Measurements from ENCODE around the gene MXRA8. TPM values are rescaled to one million over a fixed set of nuclear protein-coding genes. Genes with fewer than 3 reads are reported as not detected.

Gene MXRA8
- total and polyA plus RNA-seq, 2 donors (not counting 3 experiments of a cell fraction or from before 2014, with no cell fraction given): 0.82 to 1.9 TPM

DNA sequence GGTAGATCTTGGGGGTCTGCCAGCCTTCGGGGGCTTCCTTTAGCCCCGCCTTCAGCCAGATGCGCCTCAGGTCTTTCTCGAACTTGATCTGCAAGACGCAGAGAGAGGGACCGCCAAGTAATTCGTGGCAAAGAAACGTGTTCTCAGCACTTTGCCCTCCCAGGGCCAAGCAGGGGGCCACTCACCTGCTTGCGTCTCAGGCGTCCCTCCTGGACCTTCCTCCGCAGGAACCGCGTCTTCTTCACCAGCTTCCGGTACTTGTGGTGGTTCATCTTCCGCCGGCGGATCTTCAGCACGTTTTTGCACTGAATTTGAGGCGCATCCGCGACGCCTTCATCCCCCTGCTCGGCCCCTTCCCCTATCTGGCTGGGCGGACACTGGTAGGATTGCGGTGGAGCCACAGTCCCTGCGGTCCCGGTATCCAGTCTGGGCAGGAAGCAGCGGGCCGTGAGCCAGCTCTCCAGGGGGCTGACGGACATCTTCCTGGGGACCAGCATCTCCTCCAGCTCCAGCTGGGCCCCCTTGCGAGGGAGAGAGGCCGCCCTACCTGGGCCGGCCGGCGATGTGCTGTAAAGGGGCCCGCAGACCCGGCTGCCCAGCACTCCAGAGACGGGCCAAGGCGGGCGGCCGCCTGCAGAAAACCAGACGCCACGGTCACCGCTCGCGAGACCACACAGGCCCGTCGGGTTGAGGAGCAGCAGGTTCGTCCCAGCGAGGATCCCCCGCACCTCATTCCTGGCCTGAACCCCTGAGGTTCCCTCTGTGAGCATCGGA, 15.6 kb upstream of the MXRA8 start:
- Histone ChIP-seq H3K9ac (replicated peaks; ENCODE audit: extremely low read depth, insufficient read depth, low read length) (peak overlapping the region; percentile 95), H2AFZ (ENCODE audit: low read depth, low read length) (no peak overlapping the region), H3K27me3 (ENCODE audit: control insufficient read depth in 2 of 2, insufficient read depth in 2 of 2, low read length in 2 of 2) (no peaks in the 10 kb centered on the region), H3K27ac (ENCODE audit: insufficient read depth, low read depth, low read length) (peak overlapping the region; percentile 71), H3K36me3 (ENCODE audit: control insufficient read depth in 2 of 2, extremely low read depth in 1 of 2, insufficient read depth in 2 of 2, low read length in 2 of 2) (peaks cover 0 to 3% of the 10 kb centered on the region in 2 experiments), H3K9me3 (replicated peaks; ENCODE audit: control insufficient read depth, insufficient read depth, low read length) (no peaks in the 10 kb centered on the region), H3K9me1 (replicated peaks; ENCODE audit: control insufficient read depth, extremely low read depth, insufficient read depth, low read length) (no peaks in the 10 kb centered on the region), H3K4me3 (replicated peaks in 1 of 3; ENCODE audit: insufficient read depth in 1 of 3, low read depth in 1 of 3, low read length in 3 of 3) (peak overlapping the region; percentile 81 to 88 (median 84)), H4K20me1 (replicated peaks; ENCODE audit: control insufficient read depth, extremely low read depth, insufficient read depth, low read length) (no peaks in the 10 kb centered on the region), H3K79me2 (ENCODE audit: control insufficient read depth, insufficient read depth, low read length) (peaks cover 19% of the 10 kb centered on the region), H3K4me2 (ENCODE audit: insufficient read depth, low read length) (peak overlapping the region; percentile 84), H3K4me1 (ENCODE audit: control insufficient read depth, extremely low read depth, insufficient read depth, low read length) (peaks cover 13% of the 10 kb centered on the region)
- POLR2A ChIA-PET: no interaction called here
- FAIRE-seq (no peak), DNase-seq (ENCODE audit: low read depth, low spot score) (no peak)
- dilution Hi-C loops (cut with MboI; ENCODE audit: extremely low pct_ligation_motif_present, low sequenced_read_pairs) (no loop called here), intact Hi-C loops (cut with micrococcal nuclease) (loop anchor here (2.0 kb wide), 2 partner anchors 49 to 67 kb away; partner anchors contain the start of genes CPTP and INTS11)
- CTCF ChIA-PET: interaction anchor here (0.9 to 1.1 kb wide), 2 partner anchors 26 to 131 kb away, joined by 3 to 4 read pairs; no protein-coding TSS in a partner anchor
- TF ChIP-seq MYC (IDR thresholded peaks at IDR 0.05; ENCODE audit: low read depth, low read length): no peak
- no peak for TF ChIP-seq POLR2A (IDR thresholded peaks at IDR 0.05; ENCODE audit: low read depth, low read length)
- TF ChIP-seq, protein P1, sequence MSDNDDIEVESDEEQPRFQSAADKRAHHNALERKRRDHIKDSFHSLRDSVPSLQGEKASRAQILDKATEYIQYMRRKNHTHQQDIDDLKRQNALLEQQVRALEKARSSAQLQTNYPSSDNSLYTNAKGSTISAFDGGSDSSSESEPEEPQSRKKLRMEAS (IDR thresholded peaks at IDR 0.05; ENCODE audit: insufficient read depth, insufficient read length): no peak
- TF ChIP-seq POLR2AphosphoS5 (IDR thresholded peaks at IDR 0.05; ENCODE audit: insufficient read depth, low read depth, low read length): no peak
- TF ChIP-seq EZH2 (IDR thresholded peaks at IDR 0.05; ENCODE audit: borderline replicate concordance, low read depth, low read length, severe bottlenecking): no peak
- TF ChIP-seq JUN (IDR thresholded peaks at IDR 0.05; ENCODE audit: borderline replicate concordance, insufficient read depth, insufficient read length, low read depth): no peak
- TF ChIP-seq, protein P2, sequence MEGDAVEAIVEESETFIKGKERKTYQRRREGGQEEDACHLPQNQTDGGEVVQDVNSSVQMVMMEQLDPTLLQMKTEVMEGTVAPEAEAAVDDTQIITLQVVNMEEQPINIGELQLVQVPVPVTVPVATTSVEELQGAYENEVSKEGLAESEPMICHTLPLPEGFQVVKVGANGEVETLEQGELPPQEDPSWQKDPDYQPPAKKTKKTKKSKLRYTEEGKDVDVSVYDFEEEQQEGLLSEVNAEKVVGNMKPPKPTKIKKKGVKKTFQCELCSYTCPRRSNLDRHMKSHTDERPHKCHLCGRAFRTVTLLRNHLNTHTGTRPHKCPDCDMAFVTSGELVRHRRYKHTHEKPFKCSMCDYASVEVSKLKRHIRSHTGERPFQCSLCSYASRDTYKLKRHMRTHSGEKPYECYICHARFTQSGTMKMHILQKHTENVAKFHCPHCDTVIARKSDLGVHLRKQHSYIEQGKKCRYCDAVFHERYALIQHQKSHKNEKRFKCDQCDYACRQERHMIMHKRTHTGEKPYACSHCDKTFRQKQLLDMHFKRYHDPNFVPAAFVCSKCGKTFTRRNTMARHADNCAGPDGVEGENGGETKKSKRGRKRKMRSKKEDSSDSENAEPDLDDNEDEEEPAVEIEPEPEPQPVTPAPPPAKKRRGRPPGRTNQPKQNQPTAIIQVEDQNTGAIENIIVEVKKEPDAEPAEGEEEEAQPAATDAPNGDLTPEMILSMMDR (IDR thresholded peaks at IDR 0.05; ENCODE audit: extremely low read depth in 1 of 2, insufficient read depth in 1 of 2, low read depth in 1 of 2, low read length in 2 of 2): no peak
- no peak for TF ChIP-seq FOS (IDR thresholded peaks at IDR 0.05; ENCODE audit: borderline replicate concordance, insufficient read depth, low read length)
- TF ChIP-seq GATA2 (IDR thresholded peaks at IDR 0.05; ENCODE audit: insufficient read depth, insufficient read length, low read depth, low read length): no peak
- TSS peak; percentile 76 for BruUV-seq (replicated peaks)

All from endothelial cell of umbilical vein (primary cell).